Measurements from ENCODE around the gene STK33. TPM values are rescaled to one million over a fixed set of nuclear protein-coding genes. Genes with fewer than 3 reads are reported as not detected.

The STK33 gene
- total RNA-seq, 1 experiment from 2014 or later = 19.5 TPM

- Histone ChIP-seq H2BK5ac (ENCODE audit: insufficient read length, low read length) (no peak overlapping the region), H3K27ac (ENCODE audit: insufficient read length, low read depth, low read length) (no peak overlapping the region), H4K20me1 (ENCODE audit: control insufficient read depth, insufficient read depth, insufficient read length) (no peaks in the 10 kb centered on the region), H3T11ph (ENCODE audit: low read length) (no peak overlapping the region), H3K4me2 (ENCODE audit: insufficient read depth, insufficient read length, low read length) (no peak overlapping the region), H2BK120ac (ENCODE audit: low read depth, low read length, poor library complexity, severe bottlenecking) (no peak overlapping the region), H3K23me2 (ENCODE audit: insufficient read length, low read depth, low read length, poor library complexity, severe bottlenecking) (no peaks in the 10 kb centered on the region), H3K23ac (ENCODE audit: insufficient read length, low read depth, low read length) (no peak overlapping the region), H3K4me1 (ENCODE audit: insufficient read depth, low read length) (no peaks in the 10 kb centered on the region), H4K8ac (replicated peaks; ENCODE audit: insufficient read length, low read depth, low read length) (no peak overlapping the region), H3K18ac (ENCODE audit: insufficient read length, low read depth, low read length) (no peak overlapping the region), H4K5ac (ENCODE audit: insufficient read length, low read depth, low read length) (no peak overlapping the region), H3K79me1 (ENCODE audit: insufficient read depth, low read depth, low read length, poor library complexity, severe bottlenecking) (no peaks in the 10 kb centered on the region), H3K79me2 (ENCODE audit: insufficient read depth, low read length) (no peaks in the 10 kb centered on the region), H2BK20ac (ENCODE audit: low read depth, low read length, poor library complexity, severe bottlenecking) (no peak overlapping the region), H2BK12ac (ENCODE audit: insufficient read length, low read depth, low read length) (no peak overlapping the region), H3K27me3 (ENCODE audit: insufficient read depth, low read length) (no peaks in the 10 kb centered on the region), H2AFZ (ENCODE audit: low read length) (no peak overlapping the region), H3K9me3 (ENCODE audit: control insufficient read depth, low read depth, low read length) (no peaks in the 10 kb centered on the region), H3K56ac (ENCODE audit: insufficient read length, low read depth, low read length) (no peak overlapping the region), H3K9ac (ENCODE audit: extremely low read depth, insufficient read length, low read length) (no peak overlapping the region), H2BK15ac (ENCODE audit: low read depth, low read length) (no peak overlapping the region), H4K91ac (ENCODE audit: insufficient read length, low read depth, low read length) (no peak overlapping the region), H3K14ac (ENCODE audit: insufficient read depth, low read length) (no peak overlapping the region), H3K4ac (ENCODE audit: low read depth, low read length) (no peak overlapping the region), H2AK5ac (ENCODE audit: insufficient read length, low read length) (no peak overlapping the region)
- TF ChIP-seq CTCF (conservative IDR thresholded peaks at IDR 0.05) = no peak
- Mint-ChIP-seq H3K27me3 (ENCODE audit: low read depth) (no peaks in the 10 kb centered on the region; the same call in 1 of the 2 replicates), H3K4me1 (peaks cover 5 to 14% of the 10 kb centered on the region in 2 experiments), H3K27ac (peak overlapping the region in 1 of 3 experiments; percentile 82; a peak in 3 of 7 replicates), H3K9me3 (no peaks in the 10 kb centered on the region), H3K36me3 (ENCODE audit: insufficient read depth in 1 of 3, low read depth in 3 of 3) (no peaks in the 10 kb centered on the region), H3K4me3 (no peak overlapping the region)
- no peak for DNase-seq
- no CpG with 5 or more reads among the region's 8 CpGs for WGBS (ENCODE audit: extremely low coverage, insufficient read length, low lambda C conversion rate)
These were observed 231.1 kb downstream of the STK33 start for GRCh38 chr11:8362899-8363298.

All from H9 (cell line).